NB4 (cell line): ENCODE measurements around the gene EML2.

Experiments
- DNase-seq: peaks from one replicate; pipeline ENCODE4 v3.0.0; 2010; ENCODE audit warnings: low read depth
- H3K4me3 ChIP-seq: one replicate; pipeline ENCODE4 v1.5.1; 2011; ENCODE audit warnings: mild to moderate bottlenecking, low read depth, low read length, moderate library complexity
- MYC ChIP-seq: IDR thresholded peaks from 2 replicates; pipeline ENCODE4 v1.6.1; 2011; ENCODE audit warnings: low read depth, low read length
- POLR2A ChIP-seq: IDR thresholded peaks from 2 replicates; pipeline ENCODE4 v1.6.1; 2011; ENCODE audit warnings: mild to moderate bottlenecking; ENCODE audit not compliant: insufficient read length; ENCODE audit errors: extremely low read depth
- TF ChIP-seq, protein P1 (sequence below): IDR thresholded peaks from 2 replicates; pipeline ENCODE4 v1.6.1; 2011; ENCODE audit warnings: low read depth, low read length
- TF ChIP-seq, protein P2 (sequence below): IDR thresholded peaks from one replicate; pipeline ENCODE4 v1.5.1; 2012; ENCODE audit warnings: low read depth, low read length

Gene EML2

DNA sequence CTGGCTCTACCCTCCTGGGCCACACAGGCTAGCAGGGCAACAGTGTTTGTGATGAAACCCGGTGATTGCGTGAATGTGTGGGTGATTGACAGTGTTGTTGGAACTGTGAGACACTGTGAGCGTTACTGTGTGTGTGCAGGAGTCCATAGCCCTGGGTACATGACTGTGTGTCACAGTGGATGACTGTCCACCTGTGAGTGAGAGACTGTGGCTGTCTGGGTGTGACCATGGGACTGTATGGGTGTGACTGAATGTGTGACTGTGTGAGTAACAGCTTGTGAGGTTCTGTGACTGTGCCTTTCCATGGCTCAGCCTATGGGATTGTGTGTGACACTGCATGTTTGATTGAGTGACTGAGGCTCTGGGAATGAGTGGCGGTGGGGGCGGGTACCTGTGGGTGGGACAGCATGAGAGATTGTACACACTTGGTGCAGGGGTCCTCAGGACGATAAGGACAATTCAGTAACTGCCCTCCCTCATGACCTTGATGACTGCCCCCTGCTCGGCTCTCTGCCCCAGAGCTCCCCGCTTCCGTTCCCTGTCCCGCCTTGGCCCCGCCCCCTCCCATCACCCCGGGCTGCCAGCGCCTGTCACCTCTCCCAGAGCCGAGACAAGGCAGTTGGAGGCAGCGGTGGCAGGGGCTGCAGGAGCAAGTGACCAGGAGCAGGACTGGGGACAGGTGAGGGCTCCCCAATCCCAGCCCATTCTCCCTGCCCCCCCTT, 28.6 kb upstream of the EML2 start, which contains the start of gene GIPR:
Gene GIPR (plus strand): TSS at position 602 of the 722 bp plus-strand sequence. CDS start 1,300 bp downstream, outside the sequence.
- TF ChIP-seq MYC = no peak
- TF ChIP-seq, protein P1, sequence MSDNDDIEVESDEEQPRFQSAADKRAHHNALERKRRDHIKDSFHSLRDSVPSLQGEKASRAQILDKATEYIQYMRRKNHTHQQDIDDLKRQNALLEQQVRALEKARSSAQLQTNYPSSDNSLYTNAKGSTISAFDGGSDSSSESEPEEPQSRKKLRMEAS = no peak
- TF ChIP-seq POLR2A = no peak
- TF ChIP-seq, protein P2, sequence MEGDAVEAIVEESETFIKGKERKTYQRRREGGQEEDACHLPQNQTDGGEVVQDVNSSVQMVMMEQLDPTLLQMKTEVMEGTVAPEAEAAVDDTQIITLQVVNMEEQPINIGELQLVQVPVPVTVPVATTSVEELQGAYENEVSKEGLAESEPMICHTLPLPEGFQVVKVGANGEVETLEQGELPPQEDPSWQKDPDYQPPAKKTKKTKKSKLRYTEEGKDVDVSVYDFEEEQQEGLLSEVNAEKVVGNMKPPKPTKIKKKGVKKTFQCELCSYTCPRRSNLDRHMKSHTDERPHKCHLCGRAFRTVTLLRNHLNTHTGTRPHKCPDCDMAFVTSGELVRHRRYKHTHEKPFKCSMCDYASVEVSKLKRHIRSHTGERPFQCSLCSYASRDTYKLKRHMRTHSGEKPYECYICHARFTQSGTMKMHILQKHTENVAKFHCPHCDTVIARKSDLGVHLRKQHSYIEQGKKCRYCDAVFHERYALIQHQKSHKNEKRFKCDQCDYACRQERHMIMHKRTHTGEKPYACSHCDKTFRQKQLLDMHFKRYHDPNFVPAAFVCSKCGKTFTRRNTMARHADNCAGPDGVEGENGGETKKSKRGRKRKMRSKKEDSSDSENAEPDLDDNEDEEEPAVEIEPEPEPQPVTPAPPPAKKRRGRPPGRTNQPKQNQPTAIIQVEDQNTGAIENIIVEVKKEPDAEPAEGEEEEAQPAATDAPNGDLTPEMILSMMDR = no peak
- H3K4me3 ChIP-seq = peak within 1 kb of the TSS; percentile 54
- peak; percentile 49 for DNase-seq

DNA sequence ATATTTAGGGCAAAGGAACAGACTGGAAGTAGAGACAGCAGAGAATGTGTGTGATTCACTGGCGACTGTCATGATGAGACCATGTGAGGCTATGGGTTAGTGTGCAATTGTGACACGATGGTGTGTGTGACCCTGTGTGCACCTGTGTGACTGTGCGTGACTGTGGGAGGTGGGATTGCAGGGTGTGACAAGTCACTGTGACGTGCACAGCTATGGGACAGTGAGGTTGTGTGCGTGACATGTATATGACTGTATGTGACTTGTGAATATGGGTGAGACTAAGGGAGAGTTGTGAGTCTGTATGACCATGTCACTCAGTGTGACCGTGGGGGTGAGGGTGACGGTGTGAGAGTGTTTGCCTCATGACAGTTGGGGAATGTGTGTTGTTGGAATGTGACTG, 25.4 kb upstream of the EML2 start:
- TF ChIP-seq, protein P2 = no peak
- no peak for TF ChIP-seq MYC
- TF ChIP-seq POLR2A = no peak
- TF ChIP-seq, protein P1 = no peak
- no peak overlapping the region for H3K4me3 ChIP-seq
- no peak for DNase-seq

DNA sequence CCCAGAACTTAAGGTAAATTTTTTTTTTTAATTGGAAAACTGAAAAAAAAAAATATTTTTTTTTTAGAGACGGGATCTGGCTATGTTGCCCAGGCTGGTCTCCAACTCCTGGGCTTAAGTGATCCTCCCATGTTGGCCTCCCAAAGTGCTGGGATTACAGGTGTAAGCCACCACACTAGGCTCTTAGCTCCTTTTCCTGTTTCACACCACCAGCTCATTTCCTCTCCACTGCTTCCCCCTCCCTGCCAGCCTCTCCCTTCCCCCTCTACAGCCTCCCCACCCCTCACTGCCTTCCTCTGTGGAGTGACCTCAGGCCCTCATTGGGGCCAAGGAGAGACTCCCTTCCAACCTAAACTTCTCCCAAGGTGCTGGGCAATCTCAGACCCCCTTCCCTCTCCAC, 24.6 kb upstream of the EML2 start:
- H3K4me3 ChIP-seq = no peak overlapping the region
- peak; percentile 32 for DNase-seq
- TF ChIP-seq, protein P1 = no peak
- TF ChIP-seq POLR2A = no peak
- TF ChIP-seq, protein P2 = no peak
- no peak for TF ChIP-seq MYC

DNA sequence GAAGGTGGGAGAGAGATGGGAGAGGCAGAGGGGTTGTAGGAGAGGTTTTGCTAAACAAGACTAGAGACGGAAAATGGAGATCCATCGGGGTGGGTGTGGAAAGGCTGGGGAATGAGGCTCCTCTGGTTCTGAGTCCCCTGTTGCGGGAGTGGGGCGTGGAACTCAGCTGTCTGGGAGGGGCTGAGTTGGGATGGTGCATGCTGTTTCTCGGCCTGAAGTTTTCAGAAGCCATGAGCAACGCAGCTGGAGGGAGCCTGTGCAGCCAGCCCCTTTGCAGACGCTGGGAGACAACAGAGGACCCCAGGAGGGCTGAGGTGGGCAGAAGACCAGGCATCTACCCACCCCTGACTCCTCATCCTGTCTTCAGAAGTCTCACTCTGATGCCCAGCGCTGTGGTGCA, 21.4 kb upstream of the EML2 start:
- DNase-seq = no peak
- no peak overlapping the region for H3K4me3 ChIP-seq
- TF ChIP-seq POLR2A (no peak), MYC (no peak)
- TF ChIP-seq, protein P2 = no peak
- TF ChIP-seq, protein P1 = no peak

DNA sequence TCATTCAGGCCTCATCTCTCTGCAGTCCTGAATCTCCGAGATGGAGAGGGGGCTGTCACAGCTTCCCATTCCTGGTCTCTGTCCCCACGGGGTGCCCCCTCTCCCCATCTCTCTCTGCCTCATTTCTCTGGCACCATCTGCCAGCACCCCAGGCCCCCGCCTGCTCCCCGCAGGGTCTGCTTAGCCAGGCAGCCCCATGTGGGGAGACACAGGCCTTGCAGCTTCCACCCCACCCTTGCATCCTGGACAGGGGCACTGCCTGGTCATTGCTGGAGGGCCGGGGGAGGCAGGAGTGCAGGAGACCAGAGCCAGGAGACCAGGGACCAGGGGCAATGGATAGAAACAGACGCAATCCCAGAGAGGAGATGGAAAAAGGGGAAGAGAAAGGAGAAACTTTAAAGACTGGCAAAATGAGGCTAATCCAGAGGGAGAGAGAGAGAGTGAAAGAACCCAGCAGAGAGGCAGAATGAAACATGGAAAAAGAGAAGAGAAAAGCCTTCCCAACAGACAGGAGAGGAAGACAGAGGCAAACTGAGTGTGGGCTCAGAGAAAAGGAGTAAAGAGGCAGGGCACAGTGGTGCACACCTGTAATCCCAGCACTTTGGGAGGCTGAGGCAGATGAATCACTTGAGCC, 20.0 kb upstream of the EML2 start:
- TF ChIP-seq POLR2A = no peak
- no peak for TF ChIP-seq MYC
- TF ChIP-seq, protein P1 = no peak
- TF ChIP-seq, protein P2 = no peak
- no peak overlapping the region for H3K4me3 ChIP-seq
- DNase-seq = no peak
